SK-N-SH (cell line): ENCODE results near the gene PGAP2. TPM values are rescaled to one million over a fixed set of nuclear protein-coding genes. Genes with fewer than 3 reads are reported as not detected.

Experiments used
- ELF1 ChIP-seq: IDR thresholded peaks from 2 replicates; pipeline ENCODE4 v1.4.0; 2012
- JUND ChIP-seq: IDR thresholded peaks from 2 replicates; pipeline ENCODE4 v1.4.0; 2012
- MXI1 ChIP-seq: IDR thresholded peaks from 2 replicates; pipeline ENCODE4 v1.6.1; 2012; ENCODE audit warnings: mild to moderate bottlenecking, low read depth, low read length, improper control_type of control experiment
- NRF1 ChIP-seq: IDR thresholded peaks from 2 replicates; pipeline ENCODE4 v1.6.1; 2012; ENCODE audit warnings: low read depth, mild to moderate bottlenecking, low read length
- RCOR1 ChIP-seq: fragments of 150-350 bp; IDR thresholded peaks from 2 replicates; pipeline ENCODE4 v1.6.1; 2017; ENCODE audit warnings: antibody characterized with exemption, low read length
- REST ChIP-seq: IDR thresholded peaks from 2 replicates; pipeline ENCODE4 v1.6.1; 2012; ENCODE audit warnings: mild to moderate bottlenecking, low read depth, low read length, moderate library complexity
- RXRA ChIP-seq: IDR thresholded peaks from 2 replicates; pipeline ENCODE4 v1.4.0; 2012; ENCODE audit warnings: low read depth, mild to moderate bottlenecking, borderline replicate concordance
- SIN3A ChIP-seq: IDR thresholded peaks from 2 replicates; pipeline ENCODE4 v1.6.1; 2012; ENCODE audit warnings: low read depth, mild to moderate bottlenecking, low read length, moderate library complexity, borderline replicate concordance
- TAF1 ChIP-seq: IDR thresholded peaks from 2 replicates; pipeline ENCODE4 v1.6.1; 2012; ENCODE audit warnings: low read depth, mild to moderate bottlenecking, low read length, moderate library complexity, borderline replicate concordance
- TCF12 ChIP-seq: IDR thresholded peaks from 2 replicates; pipeline ENCODE4 v1.4.0; 2012
- ZBTB33 ChIP-seq: IDR thresholded peaks from 2 replicates; pipeline ENCODE4 v1.4.0; 2012; ENCODE audit warnings: low read depth, borderline replicate concordance
- polyA plus RNA-seq, 3 experiments: library from polyadenylated mRNA; depleted of rRNA; stranded (reverse); fragments of >200 nt; gene quantifications; 2 replicates each; pipeline ENCODE4 v1.2.3, GENCODE V29; 2012
- TF ChIP-seq, protein P1 (sequence below): fragments of 200-600 bp; sonication (generic); IDR thresholded peaks from 2 replicates; pipeline ENCODE4 v1.6.1; 2017; ENCODE audit warnings: antibody characterized with exemption, mild to moderate bottlenecking, moderate library complexity
- TF ChIP-seq, protein P2 (sequence below): IDR thresholded peaks from 2 replicates; pipeline ENCODE4 v1.4.0; 2012; ENCODE audit warnings: low read depth, borderline replicate concordance

The PGAP2 gene
- polyA plus RNA-seq, 1 of the 3 experiments (the other 2 are of a cell fraction) = 41.3 TPM

GRCh38 chr11:3841426-3842350 lies 33.3 kb downstream of the PGAP2 start (continued):
- no peak for TF ChIP-seq ZBTB33
- TF ChIP-seq REST = no peak
- TF ChIP-seq RCOR1 = no peak
- TF ChIP-seq TCF12 = no peak
- TF ChIP-seq, protein P1, sequence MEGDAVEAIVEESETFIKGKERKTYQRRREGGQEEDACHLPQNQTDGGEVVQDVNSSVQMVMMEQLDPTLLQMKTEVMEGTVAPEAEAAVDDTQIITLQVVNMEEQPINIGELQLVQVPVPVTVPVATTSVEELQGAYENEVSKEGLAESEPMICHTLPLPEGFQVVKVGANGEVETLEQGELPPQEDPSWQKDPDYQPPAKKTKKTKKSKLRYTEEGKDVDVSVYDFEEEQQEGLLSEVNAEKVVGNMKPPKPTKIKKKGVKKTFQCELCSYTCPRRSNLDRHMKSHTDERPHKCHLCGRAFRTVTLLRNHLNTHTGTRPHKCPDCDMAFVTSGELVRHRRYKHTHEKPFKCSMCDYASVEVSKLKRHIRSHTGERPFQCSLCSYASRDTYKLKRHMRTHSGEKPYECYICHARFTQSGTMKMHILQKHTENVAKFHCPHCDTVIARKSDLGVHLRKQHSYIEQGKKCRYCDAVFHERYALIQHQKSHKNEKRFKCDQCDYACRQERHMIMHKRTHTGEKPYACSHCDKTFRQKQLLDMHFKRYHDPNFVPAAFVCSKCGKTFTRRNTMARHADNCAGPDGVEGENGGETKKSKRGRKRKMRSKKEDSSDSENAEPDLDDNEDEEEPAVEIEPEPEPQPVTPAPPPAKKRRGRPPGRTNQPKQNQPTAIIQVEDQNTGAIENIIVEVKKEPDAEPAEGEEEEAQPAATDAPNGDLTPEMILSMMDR = peak; percentile 80
- peak; percentile 97 for TF ChIP-seq MXI1
- TF ChIP-seq NRF1 = no peak
- TF ChIP-seq JUND = no peak
- TF ChIP-seq RXRA = no peak
- peak; percentile 69; the same call in 1 of the 2 replicates for TF ChIP-seq SIN3A
- TF ChIP-seq, protein P2, sequence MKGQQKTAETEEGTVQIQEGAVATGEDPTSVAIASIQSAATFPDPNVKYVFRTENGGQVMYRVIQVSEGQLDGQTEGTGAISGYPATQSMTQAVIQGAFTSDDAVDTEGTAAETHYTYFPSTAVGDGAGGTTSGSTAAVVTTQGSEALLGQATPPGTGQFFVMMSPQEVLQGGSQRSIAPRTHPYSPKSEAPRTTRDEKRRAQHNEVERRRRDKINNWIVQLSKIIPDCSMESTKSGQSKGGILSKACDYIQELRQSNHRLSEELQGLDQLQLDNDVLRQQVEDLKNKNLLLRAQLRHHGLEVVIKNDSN = peak; percentile 45; the same call in 1 of the 2 replicates
- TF ChIP-seq ELF1 = no peak
- no peak for TF ChIP-seq TAF1
